T-helper 1 cell treated with Interleukin-12 subunit alpha and Interleukin-12 subunit beta and Interleukin-4 antibody, amounts not matched to agents 30 μg/mL and 1 μg/mL, for 36 hours (primary cell): ENCODE results near the gene CALCOCO1.
"Not testable (repeated sequence)": the region's sequence is repeated elsewhere in the genome, so short reads cannot be mapped to it uniquely, and the experiment has no call there.

ENCODE experiments used
- H3K27ac Mint-ChIP-seq: one replicate; pipeline ENCODE4 v1.8.0; 2021; ENCODE audit warnings: mild to moderate bottlenecking, mixed read lengths
- H3K27me3 Mint-ChIP-seq: one replicate; pipeline ENCODE4 v1.8.0; 2021; ENCODE audit warnings: low read depth, mixed read lengths
- H3K36me3 Mint-ChIP-seq: one replicate; pipeline ENCODE4 v1.8.0; 2021; ENCODE audit warnings: low read depth, mixed read lengths
- H3K4me1 Mint-ChIP-seq: one replicate; pipeline ENCODE4 v1.8.0; 2021; ENCODE audit warnings: low read depth, mixed read lengths
- H3K4me3 Mint-ChIP-seq: one replicate; pipeline ENCODE4 v1.8.0; 2021; ENCODE audit warnings: mild to moderate bottlenecking, moderate library complexity, mixed read lengths
- H3K9me3 Mint-ChIP-seq: one replicate; pipeline ENCODE4 v1.8.0; 2021; ENCODE audit warnings: mixed read lengths

CALCOCO1 gene

GRCh38 chr12:53727310-53728041 is at the start of gene CALCOCO1:
Gene CALCOCO1 (minus strand): TSS chr12:53727452. CDS start chr12:53725242, 2,210 bp downstream.
- Mint-ChIP-seq H3K9me3 (no peaks in the 10 kb centered on the region), H3K36me3 (peaks cover 15% of the 10 kb centered on the region), H3K4me1 (peaks cover 28% of the 10 kb centered on the region), H3K27ac (peak within 1 kb of the TSS; percentile 94), H3K4me3 (peak within 1 kb of the TSS; percentile 98), H3K27me3 (peaks cover 10% of the 10 kb centered on the region)

DNA sequence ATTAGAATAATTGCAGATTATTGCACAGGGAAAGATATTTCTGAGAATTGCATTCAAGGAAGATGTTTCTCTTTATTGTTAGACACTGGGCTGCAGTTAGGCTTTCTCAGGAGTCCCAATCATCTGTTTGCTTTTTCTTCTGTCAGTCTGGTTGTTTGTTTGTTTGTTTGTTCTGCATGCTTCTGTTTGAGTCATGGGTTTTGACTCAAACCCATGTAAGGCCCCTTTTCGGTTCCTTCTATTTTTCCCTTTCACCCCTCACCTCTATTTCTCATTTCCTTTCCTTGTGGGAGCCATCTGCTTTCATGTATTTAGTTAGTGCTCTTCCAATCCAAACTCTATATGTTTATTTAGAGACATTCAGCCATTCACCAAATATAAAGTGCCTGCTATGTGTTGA is 49.6 kb upstream of the CALCOCO1 start:
- Mint-ChIP-seq H3K9me3 (no peaks in the 10 kb centered on the region), H3K27ac (no peak overlapping the region), H3K36me3 (no peaks in the 10 kb centered on the region), H3K4me3 (no peak overlapping the region), H3K4me1 (no peaks in the 10 kb centered on the region), H3K27me3 (peaks cover 48% of the 10 kb centered on the region)

- Mint-ChIP-seq H3K9me3 (no peaks in the 10 kb centered on the region), H3K27me3 (peaks cover 45% of the 10 kb centered on the region), H3K27ac (no peak overlapping the region), H3K4me1 (no peaks in the 10 kb centered on the region), H3K36me3 (no peaks in the 10 kb centered on the region), H3K4me3 (no peak overlapping the region)
Measured at GRCh38 chr12:53775478-53776145, 48.4 kb upstream of the CALCOCO1 start.

- H3K4me3 Mint-ChIP-seq = no peak overlapping the region
- peaks cover 56% of the 10 kb centered on the region for H3K27me3 Mint-ChIP-seq
- no peaks in the 10 kb centered on the region for H3K9me3 Mint-ChIP-seq
Measured at GRCh38 chr12:53770281-53770680, 43.0 kb upstream of the CALCOCO1 start.

DNA sequence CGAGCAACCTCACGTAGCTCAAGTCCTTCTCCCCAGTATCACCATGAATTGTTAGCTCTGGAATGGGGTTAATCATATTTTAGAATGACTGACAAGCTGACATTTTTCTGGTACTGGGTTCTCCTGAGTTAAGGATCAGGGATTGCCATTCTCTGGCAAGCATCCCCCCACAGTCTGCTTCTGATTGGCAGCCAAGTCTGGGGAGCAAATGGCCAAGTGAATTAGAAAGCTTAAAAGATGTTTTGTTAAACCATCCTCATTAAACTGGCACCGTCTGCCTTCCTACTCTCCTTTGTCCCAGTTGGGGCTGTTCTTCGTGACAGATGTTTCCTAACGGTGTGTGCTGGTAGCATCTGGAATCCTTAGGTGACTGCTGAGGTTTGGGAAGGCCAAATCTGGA is 41.7 kb upstream of the CALCOCO1 start:
- Mint-ChIP-seq H3K4me3 (no peak overlapping the region), H3K27ac (no peak overlapping the region), H3K9me3 (no peaks in the 10 kb centered on the region), H3K36me3 (no peaks in the 10 kb centered on the region), H3K4me1 (no peaks in the 10 kb centered on the region), H3K27me3 (peaks cover 65% of the 10 kb centered on the region)

More at GRCh38 chr12:53770281-53770680, 43.0 kb upstream of the CALCOCO1 start:
- Mint-ChIP-seq H3K27ac (no peak overlapping the region), H3K4me1 (no peaks in the 10 kb centered on the region), H3K36me3 (no peaks in the 10 kb centered on the region)

- Mint-ChIP-seq H3K4me3 (no peak overlapping the region), H3K9me3 (no peaks in the 10 kb centered on the region), H3K4me1 (no peaks in the 10 kb centered on the region), H3K36me3 (no peaks in the 10 kb centered on the region), H3K27me3 (peaks cover 63% of the 10 kb centered on the region), H3K27ac (no peak overlapping the region)
Measured at GRCh38 chr12:53766881-53767280, 39.6 kb upstream of the CALCOCO1 start.

- no peak overlapping the region for H3K27ac Mint-ChIP-seq
- no peaks in the 10 kb centered on the region for H3K36me3 Mint-ChIP-seq
- H3K4me3 Mint-ChIP-seq = no peak overlapping the region
- H3K4me1 Mint-ChIP-seq = no peaks in the 10 kb centered on the region
- no peaks in the 10 kb centered on the region for H3K9me3 Mint-ChIP-seq
- H3K27me3 Mint-ChIP-seq = peaks cover 61% of the 10 kb centered on the region
Measured at GRCh38 chr12:53765891-53766290, 38.6 kb upstream of the CALCOCO1 start.

DNA sequence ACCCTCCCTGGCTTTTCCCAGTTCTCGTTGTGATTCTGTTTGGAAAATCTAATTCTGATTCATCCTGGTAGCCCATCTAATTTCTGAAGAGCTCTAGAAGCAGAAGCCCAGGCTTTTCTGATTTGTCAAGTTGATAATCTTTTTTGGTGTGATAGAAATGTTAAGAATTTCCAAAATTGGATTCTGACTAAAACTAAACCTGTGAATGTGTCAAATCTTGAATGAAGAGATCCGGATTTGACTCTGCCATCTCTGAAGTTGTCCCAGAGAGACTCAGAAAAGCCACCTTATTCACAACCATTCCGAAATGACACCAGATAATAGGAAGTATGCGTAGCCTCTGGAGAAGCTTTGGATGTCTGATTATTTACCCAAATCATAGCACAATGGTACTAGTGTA is 37.4 kb upstream of the CALCOCO1 start:
- Mint-ChIP-seq H3K4me1 (no peaks in the 10 kb centered on the region), H3K4me3 (no peak overlapping the region), H3K36me3 (no peaks in the 10 kb centered on the region), H3K27me3 (peaks cover 64% of the 10 kb centered on the region), H3K9me3 (no peaks in the 10 kb centered on the region), H3K27ac (no peak overlapping the region)

DNA sequence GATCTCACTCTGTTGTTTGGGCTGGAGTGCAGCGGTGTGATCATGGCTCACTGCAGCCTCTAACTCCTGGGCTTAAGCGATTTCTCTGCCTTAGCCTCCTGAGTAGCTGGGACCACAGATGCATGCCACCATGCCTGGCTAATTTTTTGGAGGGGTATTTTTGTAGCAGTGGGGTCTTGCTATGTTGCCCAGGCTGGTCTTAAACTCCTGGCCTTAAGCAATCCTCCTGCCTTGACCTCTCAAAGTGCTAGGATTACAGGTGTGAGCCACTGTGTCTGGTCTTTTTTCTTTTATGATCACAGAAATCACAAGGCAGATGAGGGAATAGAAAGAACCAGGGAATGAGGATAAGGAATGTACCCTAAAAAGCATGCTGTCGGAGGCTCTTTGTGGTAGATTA is 35.5 kb upstream of the CALCOCO1 start:
- not testable (repeated sequence) for H3K36me3 Mint-ChIP-seq, H3K9me3 Mint-ChIP-seq, H3K27ac Mint-ChIP-seq, H3K4me3 Mint-ChIP-seq, H3K4me1 Mint-ChIP-seq
- peaks cover 77% of the 10 kb centered on the region for H3K27me3 Mint-ChIP-seq

- no peak overlapping the region for H3K27ac Mint-ChIP-seq
- no peaks in the 10 kb centered on the region for H3K9me3 Mint-ChIP-seq
- peaks cover 64% of the 10 kb centered on the region for H3K27me3 Mint-ChIP-seq
- H3K4me3 Mint-ChIP-seq = no peak overlapping the region
- H3K36me3 Mint-ChIP-seq = no peaks in the 10 kb centered on the region
- H3K4me1 Mint-ChIP-seq = peaks cover 14% of the 10 kb centered on the region
Measured at GRCh38 chr12:53761306-53761705, 34.1 kb upstream of the CALCOCO1 start.

DNA sequence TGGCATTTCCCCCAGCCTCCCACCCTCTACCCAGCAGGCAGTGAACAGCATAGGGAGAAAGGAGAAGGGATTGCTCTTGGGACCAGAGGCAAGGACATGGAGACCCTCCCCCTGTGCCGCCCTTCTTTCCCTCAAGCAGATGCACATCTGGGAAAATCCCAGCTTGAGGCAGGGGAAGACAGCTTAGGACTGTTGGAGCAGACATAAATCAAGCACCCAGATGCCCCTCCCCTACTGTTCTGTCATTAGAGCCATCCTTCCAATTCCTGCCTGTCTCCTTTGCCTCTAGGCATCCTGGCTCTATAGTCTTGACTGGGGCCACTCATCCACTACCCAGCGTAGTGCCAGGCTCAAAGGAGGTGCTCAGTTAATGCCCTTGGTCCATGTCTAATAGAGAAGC is 32.0 kb upstream of the CALCOCO1 start:
- Mint-ChIP-seq H3K4me1 (peaks cover 22% of the 10 kb centered on the region), H3K9me3 (no peaks in the 10 kb centered on the region), H3K36me3 (no peaks in the 10 kb centered on the region), H3K27ac (no peak overlapping the region), H3K27me3 (peaks cover 50% of the 10 kb centered on the region), H3K4me3 (no peak overlapping the region)

DNA sequence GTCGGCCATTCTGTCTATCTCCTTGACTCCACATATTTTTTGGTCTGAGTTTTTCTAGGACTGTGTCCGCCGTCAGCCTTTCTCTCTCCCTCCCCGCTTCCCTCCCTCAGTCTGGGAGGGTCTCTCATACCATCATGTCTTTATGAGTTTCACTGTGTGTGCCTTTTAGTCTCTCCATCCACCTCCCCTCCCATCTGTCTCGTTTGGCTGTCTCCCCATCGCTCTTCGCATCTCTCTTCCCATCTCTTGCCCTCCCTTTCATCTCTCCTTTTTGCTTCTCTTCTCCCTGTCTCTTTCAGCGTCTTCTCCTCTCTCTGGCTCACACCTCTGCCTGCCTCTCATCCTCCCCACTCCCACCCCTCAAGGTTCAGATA is 31.5 kb upstream of the CALCOCO1 start:
- no peaks in the 10 kb centered on the region for H3K9me3 Mint-ChIP-seq
- no peak overlapping the region for H3K4me3 Mint-ChIP-seq
- H3K27ac Mint-ChIP-seq = no peak overlapping the region
- no peaks in the 10 kb centered on the region for H3K36me3 Mint-ChIP-seq
- peaks cover 48% of the 10 kb centered on the region for H3K27me3 Mint-ChIP-seq
- H3K4me1 Mint-ChIP-seq = peaks cover 22% of the 10 kb centered on the region

DNA sequence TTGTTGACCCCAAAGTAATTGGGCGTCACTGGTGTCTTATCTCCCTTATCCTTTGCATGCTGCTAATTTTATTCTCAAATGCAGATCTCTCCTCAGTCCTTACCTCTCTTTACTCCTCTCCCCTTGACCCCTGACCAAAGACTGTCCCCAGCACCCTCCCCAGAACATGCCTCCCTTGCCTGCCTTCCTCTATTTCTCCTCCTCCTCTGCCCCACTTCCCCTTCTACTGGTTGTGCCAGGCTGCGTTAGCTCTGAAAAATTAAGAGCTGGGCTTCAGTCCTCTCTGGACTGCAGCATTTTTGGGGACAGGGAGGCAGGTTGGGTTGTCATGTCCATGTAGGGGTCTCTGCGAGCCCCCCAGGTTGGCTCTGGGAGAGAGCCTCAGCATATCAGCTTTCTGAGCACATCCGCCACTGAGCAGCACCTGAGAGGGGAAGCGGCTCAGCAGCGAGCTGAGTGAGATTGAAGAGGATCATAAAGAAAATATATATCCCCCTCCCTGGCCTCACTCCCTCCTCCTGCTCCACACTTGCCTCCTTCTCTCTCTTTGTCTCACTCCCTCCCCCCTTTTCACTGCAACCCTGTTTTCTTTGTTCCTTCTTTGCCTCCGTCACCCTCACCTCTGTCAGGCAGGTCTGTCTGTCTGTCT is 31.0 kb upstream of the CALCOCO1 start:
- Mint-ChIP-seq H3K27me3 (peaks cover 43% of the 10 kb centered on the region), H3K9me3 (no peaks in the 10 kb centered on the region)

DNA sequence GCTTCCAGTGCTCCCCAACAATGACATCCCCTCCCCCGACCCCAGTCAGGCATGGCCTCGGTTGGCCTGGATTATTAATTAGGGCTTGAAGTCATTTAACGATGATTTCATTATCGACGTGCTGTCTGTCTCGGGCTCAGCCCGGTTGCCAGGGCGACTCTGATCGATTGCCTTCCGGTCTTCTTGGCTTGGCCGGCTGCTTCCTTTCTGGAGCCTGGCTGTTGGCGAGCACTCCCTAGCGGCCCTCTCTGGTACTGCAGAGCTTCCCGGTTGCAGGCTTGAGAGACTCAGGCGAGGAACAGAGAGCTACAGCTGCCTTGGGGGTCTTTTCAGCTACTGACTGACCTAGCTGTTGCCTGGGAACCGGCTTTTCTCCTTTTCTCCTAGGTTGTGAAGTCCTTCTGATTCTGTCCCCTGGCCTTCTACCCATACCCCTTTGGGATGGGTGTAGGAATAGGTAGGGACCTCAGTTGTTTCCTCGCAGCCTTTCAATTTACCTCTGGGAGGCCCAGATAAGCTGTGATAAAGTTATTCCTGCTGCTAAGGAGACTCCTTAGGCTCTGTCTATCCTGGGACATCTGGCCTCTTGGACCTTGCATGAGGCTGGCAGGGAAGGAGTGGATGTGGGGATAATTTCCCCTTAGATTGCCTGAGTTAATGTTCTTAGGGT is 30.0 kb upstream of the CALCOCO1 start:
- Mint-ChIP-seq H3K4me3 (no peak overlapping the region), H3K27me3 (peaks cover 38% of the 10 kb centered on the region), H3K27ac (no peak overlapping the region), H3K36me3 (no peaks in the 10 kb centered on the region), H3K4me1 (peaks cover 22% of the 10 kb centered on the region), H3K9me3 (no peaks in the 10 kb centered on the region)

More for the DNA sequence above, 31.0 kb upstream of the CALCOCO1 start:
- no peaks in the 10 kb centered on the region for H3K36me3 Mint-ChIP-seq
- no peak overlapping the region for H3K4me3 Mint-ChIP-seq
- H3K4me1 Mint-ChIP-seq = peaks cover 22% of the 10 kb centered on the region
- H3K27ac Mint-ChIP-seq = no peak overlapping the region
